Measurements from ENCODE around the gene ARHGEF11. TPM values are rescaled to one million over a fixed set of nuclear protein-coding genes. Genes with fewer than 3 reads are reported as not detected.

ARHGEF11 gene
- total and polyA plus RNA-seq, 2 of the 4 experiments (the other 2 are of a cell fraction) = 16.8 to 17.2 TPM

DNA sequence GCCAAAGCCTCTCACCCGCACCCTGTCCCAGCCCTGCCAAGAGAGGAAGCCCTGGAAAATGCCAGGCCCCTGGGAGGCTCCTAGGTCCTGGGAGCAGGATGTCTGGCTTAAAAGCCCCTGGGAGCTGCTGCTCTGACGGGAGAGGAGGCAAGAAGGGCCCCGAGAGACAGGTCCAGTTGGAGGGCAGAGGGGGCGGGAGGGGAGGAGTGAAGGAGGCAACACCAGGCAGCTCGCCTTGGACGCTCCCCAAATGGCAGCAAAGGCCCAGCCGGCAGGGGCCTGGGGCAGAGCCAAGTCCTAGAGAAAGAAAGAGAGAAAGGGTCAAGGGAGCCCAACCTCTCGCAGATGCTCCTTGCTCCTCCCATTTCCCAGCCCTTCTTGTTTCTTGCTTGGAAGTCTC is 47.3 kb upstream of the ARHGEF11 start:
- POLR2A ChIA-PET (ENCODE audit: unreplicated experiment) = no interaction called here
- Histone ChIP-seq H4K91ac (ENCODE audit: insufficient read depth, low read depth, low read length) (no peak overlapping the region), H4K5ac (ENCODE audit: low read depth, low read length) (no peak overlapping the region), H3K27ac (ENCODE audit: insufficient read depth, low read length) (no peak overlapping the region), H3K4ac (ENCODE audit: low read depth, low read length) (no peak overlapping the region), H3K23ac (ENCODE audit: low read depth, low read length) (no peak overlapping the region), H4K20me1 (ENCODE audit: insufficient read depth, low read length) (no peaks in the 10 kb centered on the region), H3K36me3 (ENCODE audit: control insufficient read depth, insufficient read depth, low read length) (no peaks in the 10 kb centered on the region), H2AK9ac (replicated peaks; ENCODE audit: low read depth, low read length, poor library complexity) (no peak overlapping the region), H2BK20ac (ENCODE audit: low read depth, low read length) (no peak overlapping the region), H3K4me1 (ENCODE audit: control insufficient read depth, insufficient read depth, low read length) (no peaks in the 10 kb centered on the region; the same call in 1 of the 2 replicates), H2AFZ (replicated peaks; ENCODE audit: low read length, poor library complexity) (peak overlapping the region; percentile 24), H3K9me1 (ENCODE audit: insufficient read depth, low read length) (0 out of 2 replicates have a peak, but pooled peaks cover 3% of the 10 kb centered on the region), H3K4me2 (ENCODE audit: low read depth, low read length) (no peak overlapping the region), H3K27me3 (ENCODE audit: control insufficient read depth, insufficient read depth, low read length) (0 out of 2 replicates have a peak, but pooled peaks cover 3% of the 10 kb centered on the region), H2AK5ac (ENCODE audit: low read depth, low read length) (no peak overlapping the region), H3K9me3 (ENCODE audit: control insufficient read depth, insufficient read depth, low read length) (no peaks in the 10 kb centered on the region), H2BK15ac (ENCODE audit: low read depth, low read length) (no peak overlapping the region), H3K56ac (ENCODE audit: extremely low read depth, insufficient read depth, low read length) (no peak overlapping the region), H3K79me1 (ENCODE audit: low read depth in 1 of 2, low read length in 2 of 2) (no peaks in the 10 kb centered on the region), H3K9ac (ENCODE audit: low read depth, low read length) (no peak overlapping the region), H2BK120ac (ENCODE audit: low read depth, low read length) (no peak overlapping the region), H3K18ac (ENCODE audit: low read depth, low read length) (no peak overlapping the region), H3K4me3 (ENCODE audit: insufficient read depth, low read depth, low read length) (no peak overlapping the region), H2BK5ac (ENCODE audit: low read depth, low read length, poor library complexity, severe bottlenecking) (no peak overlapping the region), H3K14ac (replicated peaks; ENCODE audit: low read depth, low read length) (no peak overlapping the region), H4K8ac (ENCODE audit: low read depth in 2 of 2, low read length in 2 of 2) (no peak overlapping the region)
- ATAC-seq (ENCODE audit: low read depth) = peak; percentile 13
- TF ChIP-seq RAD21 (IDR thresholded peaks at IDR 0.05; ENCODE audit: low read length) (no peak), FOS (IDR thresholded peaks at IDR 0.05; ENCODE audit: low read depth, low read length) (no peak), RFX5 (IDR thresholded peaks at IDR 0.05; ENCODE audit: low read depth, low read length) (no peak), MAZ (IDR thresholded peaks at IDR 0.05; ENCODE audit: borderline replicate concordance, low read depth, low read length) (no peak)
- TF ChIP-seq, protein P1, sequence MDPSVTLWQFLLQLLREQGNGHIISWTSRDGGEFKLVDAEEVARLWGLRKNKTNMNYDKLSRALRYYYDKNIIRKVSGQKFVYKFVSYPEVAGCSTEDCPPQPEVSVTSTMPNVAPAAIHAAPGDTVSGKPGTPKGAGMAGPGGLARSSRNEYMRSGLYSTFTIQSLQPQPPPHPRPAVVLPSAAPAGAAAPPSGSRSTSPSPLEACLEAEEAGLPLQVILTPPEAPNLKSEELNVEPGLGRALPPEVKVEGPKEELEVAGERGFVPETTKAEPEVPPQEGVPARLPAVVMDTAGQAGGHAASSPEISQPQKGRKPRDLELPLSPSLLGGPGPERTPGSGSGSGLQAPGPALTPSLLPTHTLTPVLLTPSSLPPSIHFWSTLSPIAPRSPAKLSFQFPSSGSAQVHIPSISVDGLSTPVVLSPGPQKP (IDR thresholded peaks at IDR 0.05; ENCODE audit: borderline replicate concordance, low read depth, low read length) = no peak
- DNase-seq = no peak
- WGBS, 2 experiments (ENCODE audit: extremely low coverage in 2 of 2, insufficient read length in 1 of 2) = 80% methylated on average over 1 of the region's 8 CpGs; no CpG with 5 or more reads in 1 of the 2 experiments
- CTCF ChIA-PET = interaction anchor here (0.8 kb wide), 1 partner anchor 62 kb away, joined by 3 read pairs; no protein-coding TSS in a partner anchor
- dilution Hi-C loops (cut with HindIII; ENCODE audit: low sequenced_read_pairs, unreplicated experiment) = no loop called here
- no TSS peak for BruUV-seq (replicated peaks)
- intact Hi-C loops (cut with micrococcal nuclease) = loop anchor here (5.0 to 10.0 kb wide), 2 partner anchors 44 to 272 kb away; partner anchors contain the start of gene ETV3
- in situ Hi-C loops (cut with MboI; ENCODE audit: low sequenced_read_pairs) = loop anchor here (5.0 kb wide), 1 partner anchor 59 kb away; no protein-coding TSS in a partner anchor

Measured in IMR-90 (cell line).